C4-2B (cell line): ENCODE results near the gene ZNF3.

Experiments
- H3K27ac ChIP-seq: fragments of 450-650 bp; 2 replicates; pipeline ENCODE4 v1.5.1; 2017
- ZFX ChIP-seq: fragments of 450-650 bp; IDR thresholded peaks from 2 replicates; pipeline ENCODE4 v1.6.1; 2017
- TF ChIP-seq, protein P1 (sequence below): fragments of 450-650 bp; conservative IDR thresholded peaks from 2 replicates; pipeline ENCODE4 v1.5.1; 2017; ENCODE audit warnings: mild to moderate bottlenecking

Gene ZNF3

DNA sequence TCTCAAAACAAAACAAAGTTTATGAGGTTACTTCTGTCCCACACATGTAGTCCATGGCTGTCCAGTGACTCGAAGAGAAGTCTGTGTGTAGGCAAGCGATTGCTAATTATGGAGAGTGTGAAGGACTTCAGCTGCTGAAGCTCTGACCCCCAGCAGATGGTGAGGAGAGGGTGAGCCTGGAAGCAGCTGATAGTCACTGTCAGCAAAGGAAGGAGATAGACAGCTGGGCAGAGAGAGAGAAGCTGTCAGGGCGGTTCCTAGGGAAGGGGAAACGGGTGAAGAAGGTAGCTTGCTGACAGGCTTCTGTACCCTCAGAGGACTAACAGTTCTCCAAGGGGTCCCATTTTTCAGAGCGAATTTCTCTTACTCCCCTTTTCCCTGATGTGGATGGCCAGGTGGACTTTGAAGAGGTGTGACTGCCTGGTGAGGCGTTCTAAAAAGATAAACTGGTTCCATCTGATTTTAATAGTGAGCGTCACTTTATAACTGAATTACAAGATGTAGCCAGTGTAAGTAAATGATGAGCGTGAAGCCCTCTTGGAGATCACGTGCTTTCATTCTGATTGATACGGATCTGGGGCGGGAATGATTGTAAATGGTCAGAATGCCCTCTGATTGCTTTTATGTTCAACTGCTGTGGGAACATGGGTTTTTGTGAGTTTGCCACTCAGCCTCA is 19.9 kb downstream of the ZNF3 start:
- TF ChIP-seq, protein P1, sequence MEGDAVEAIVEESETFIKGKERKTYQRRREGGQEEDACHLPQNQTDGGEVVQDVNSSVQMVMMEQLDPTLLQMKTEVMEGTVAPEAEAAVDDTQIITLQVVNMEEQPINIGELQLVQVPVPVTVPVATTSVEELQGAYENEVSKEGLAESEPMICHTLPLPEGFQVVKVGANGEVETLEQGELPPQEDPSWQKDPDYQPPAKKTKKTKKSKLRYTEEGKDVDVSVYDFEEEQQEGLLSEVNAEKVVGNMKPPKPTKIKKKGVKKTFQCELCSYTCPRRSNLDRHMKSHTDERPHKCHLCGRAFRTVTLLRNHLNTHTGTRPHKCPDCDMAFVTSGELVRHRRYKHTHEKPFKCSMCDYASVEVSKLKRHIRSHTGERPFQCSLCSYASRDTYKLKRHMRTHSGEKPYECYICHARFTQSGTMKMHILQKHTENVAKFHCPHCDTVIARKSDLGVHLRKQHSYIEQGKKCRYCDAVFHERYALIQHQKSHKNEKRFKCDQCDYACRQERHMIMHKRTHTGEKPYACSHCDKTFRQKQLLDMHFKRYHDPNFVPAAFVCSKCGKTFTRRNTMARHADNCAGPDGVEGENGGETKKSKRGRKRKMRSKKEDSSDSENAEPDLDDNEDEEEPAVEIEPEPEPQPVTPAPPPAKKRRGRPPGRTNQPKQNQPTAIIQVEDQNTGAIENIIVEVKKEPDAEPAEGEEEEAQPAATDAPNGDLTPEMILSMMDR: no peak
- no peak for TF ChIP-seq ZFX
- H3K27ac ChIP-seq: no peak overlapping the region

GRCh38 chr7:100059251-100059739 is 22.2 kb downstream of the ZNF3 start:
- TF ChIP-seq ZFX: no peak
- TF ChIP-seq, protein P1: no peak
- no peak overlapping the region for H3K27ac ChIP-seq

DNA sequence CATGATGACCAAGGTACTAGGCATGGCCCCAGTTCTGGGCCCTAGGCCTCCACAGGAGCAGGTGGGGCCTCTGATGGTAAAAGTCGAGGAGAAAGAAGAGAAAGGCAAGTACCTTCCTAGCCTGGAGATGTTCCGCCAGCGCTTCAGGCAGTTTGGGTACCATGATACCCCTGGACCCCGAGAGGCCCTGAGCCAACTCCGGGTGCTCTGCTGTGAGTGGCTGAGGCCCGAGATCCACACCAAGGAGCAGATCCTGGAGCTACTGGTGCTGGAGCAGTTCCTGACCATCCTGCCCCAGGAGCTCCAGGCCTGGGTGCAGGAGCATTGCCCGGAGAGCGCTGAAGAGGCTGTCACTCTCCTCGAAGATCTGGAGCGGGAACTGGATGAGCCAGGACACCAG is 24.5 kb downstream of the ZNF3 start:
- TF ChIP-seq, protein P1: no peak
- no peak for TF ChIP-seq ZFX
- H3K27ac ChIP-seq: no peak overlapping the region

DNA sequence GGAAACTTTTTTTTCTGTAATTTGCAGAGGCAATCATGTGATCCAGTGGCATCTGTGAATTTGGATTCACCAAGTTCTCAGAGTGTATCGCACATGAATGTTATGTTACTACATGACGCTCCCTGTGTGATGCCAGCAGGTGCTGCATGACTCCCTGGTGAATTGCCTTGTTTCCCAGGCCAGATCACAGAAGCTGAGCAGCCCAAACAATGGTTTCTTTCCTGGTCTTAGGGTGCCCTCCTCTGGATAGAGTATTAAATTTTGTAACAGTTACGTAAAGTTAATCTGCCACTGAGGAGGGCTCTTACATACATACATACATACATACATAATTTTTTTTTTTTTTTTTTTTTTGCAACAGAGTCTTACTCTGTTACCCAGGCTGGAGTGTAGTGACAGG is 28.3 kb downstream of the ZNF3 start:
- no peak overlapping the region for H3K27ac ChIP-seq
- no peak for TF ChIP-seq ZFX
- TF ChIP-seq, protein P1: no peak

DNA sequence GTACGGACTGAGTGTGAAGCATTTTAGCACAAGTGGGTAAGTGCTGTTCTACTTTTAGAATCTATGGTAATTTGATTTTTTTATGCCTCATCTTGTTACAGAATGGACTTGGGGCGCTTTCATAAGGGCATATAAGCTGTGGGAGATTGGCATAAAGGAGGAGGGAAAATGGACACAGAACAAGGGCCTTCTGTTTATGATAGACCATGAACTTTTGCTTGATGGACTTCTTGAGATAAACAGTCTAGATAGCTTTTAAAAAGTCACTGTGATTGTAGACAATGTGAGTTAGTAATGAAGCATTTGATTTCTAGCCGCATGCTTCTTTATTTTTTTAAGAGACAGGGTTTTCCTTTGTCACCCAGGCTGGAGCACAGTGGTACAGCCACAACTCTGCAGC is 29.9 kb downstream of the ZNF3 start:
- H3K27ac ChIP-seq: no peak overlapping the region
- no peak for TF ChIP-seq ZFX
- TF ChIP-seq, protein P1: no peak

DNA sequence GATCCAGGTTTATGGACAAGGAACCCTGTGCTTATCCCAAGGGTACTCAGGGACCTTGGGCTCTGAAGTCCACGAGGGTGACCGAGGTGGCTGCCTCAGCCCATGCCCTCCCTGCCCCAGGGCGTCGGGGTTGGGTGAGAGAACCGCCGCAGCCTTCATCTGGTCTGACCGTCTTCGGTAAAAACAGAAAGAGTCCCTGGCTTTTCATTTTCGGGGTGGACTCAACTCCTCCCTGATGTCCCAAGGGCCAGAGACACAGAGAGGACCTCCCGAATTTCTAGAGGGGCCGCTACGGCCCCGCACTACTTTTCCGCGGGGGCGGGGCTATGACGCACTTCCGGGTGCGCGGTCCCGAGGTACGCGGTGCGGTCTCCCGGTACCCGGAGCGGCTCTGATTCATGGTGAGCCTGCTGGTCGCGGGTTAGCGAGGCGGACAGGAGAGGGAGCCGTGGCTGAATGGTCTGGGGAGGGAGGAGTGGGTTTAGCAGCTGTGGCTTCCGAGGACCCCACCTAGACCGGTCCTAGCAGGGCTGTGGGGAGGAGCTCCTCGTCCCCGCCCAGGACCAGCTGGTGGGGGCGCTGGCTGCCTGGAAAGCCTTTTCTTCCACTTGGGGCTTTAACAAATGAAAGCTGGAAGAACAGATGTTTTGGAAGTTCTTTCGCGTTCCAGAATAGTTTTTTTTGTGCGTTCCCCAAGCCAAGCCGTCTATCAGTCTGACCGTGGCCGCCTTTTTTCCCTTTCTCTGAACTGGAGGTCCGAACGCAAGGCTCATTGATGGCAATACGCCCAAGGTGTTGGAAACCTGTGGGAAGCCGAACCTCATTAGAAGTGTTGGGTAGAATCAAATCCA is 31.9 kb downstream of the ZNF3 start, which contains the start of gene ZSCAN21:
ZSCAN21 (plus strand) TSS at position 334 of the 851 bp plus-strand sequence. CDS start 7,233 bp downstream, outside the sequence.
- peak within 1 kb of the TSS; percentile 77 for H3K27ac ChIP-seq
- no peak for TF ChIP-seq ZFX
- TF ChIP-seq, protein P1: peak; percentile 32

DNA sequence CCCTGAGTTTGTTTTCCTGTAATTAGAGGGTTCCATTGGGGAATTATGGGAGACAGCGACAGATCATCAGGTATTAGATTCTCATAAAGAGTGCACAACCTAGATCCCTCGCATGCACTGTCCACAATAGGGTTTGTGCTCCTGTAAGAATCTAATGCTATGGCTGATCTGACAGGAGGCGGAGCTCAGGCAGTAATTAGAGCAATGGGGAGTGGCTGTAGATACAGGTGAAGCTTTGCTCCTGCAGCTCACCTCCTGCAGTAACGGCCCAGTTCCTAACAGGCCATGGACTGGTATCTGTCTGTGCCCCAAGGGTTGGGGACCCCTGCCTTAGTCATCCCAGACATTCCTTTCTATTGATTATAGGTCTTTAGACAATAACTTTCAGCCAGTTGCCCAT is 32.8 kb downstream of the ZNF3 start:
- H3K27ac ChIP-seq: no peak overlapping the region
- TF ChIP-seq, protein P1: no peak
- no peak for TF ChIP-seq ZFX
